HepG2 (cell line): ENCODE measurements around the gene TOX2. TPM values are rescaled to one million over a fixed set of nuclear protein-coding genes. Genes with fewer than 3 reads are reported as not detected.

ENCODE experiments used
- ATF4 ChIP-seq, 2 experiments: fragments of 450-650 bp in 1 of 2; sonication (generic) in 1 of 2; formaldehyde crosslinking; IDR thresholded peaks; 2 replicates each; pipeline versions ENCODE4 v1.5.0 to v1.8.0; 2020 to 2022; ENCODE audit warnings: mild to moderate bottlenecking in 1 of 2, missing genetic modification reagents in 1 of 2
- BRD4 ChIP-seq: sonication (generic); formaldehyde crosslinking; IDR thresholded peaks from 2 replicates; pipeline ENCODE4 v1.4.0; 2020; ENCODE audit warnings: missing genetic modification reagents
- CBX5 ChIP-seq: sonication (generic); formaldehyde crosslinking; IDR thresholded peaks from 2 replicates; pipeline ENCODE4 v1.4.0; 2020; ENCODE audit warnings: missing genetic modification reagents, borderline replicate concordance
- CERS6 ChIP-seq: sonication (generic); formaldehyde crosslinking; IDR thresholded peaks from 2 replicates; pipeline ENCODE4 v1.5.0; 2020; ENCODE audit warnings: missing genetic modification reagents
- CHCHD3 ChIP-seq: sonication (generic); formaldehyde crosslinking; IDR thresholded peaks from 2 replicates; pipeline ENCODE4 v1.8.0; 2022; ENCODE audit warnings: mild to moderate bottlenecking, missing genetic modification reagents, moderate library complexity
- DMAP1 ChIP-seq: IDR thresholded peaks from 2 replicates; pipeline ENCODE4 v1.6.1; 2016
- EED ChIP-seq: sonication (generic); formaldehyde crosslinking; IDR thresholded peaks from 2 replicates; pipeline ENCODE4 v1.5.0; 2020; ENCODE audit warnings: mild to moderate bottlenecking, missing genetic modification reagents
- FOXP1 ChIP-seq, 2 experiments: fragments of 450-650 bp in 1 of 2; IDR thresholded peaks; 2 replicates each; pipeline ENCODE4 v1.6.1; 2017 to 2018; ENCODE audit warnings: antibody characterized with exemption in 1 of 2
- MAX ChIP-seq: IDR thresholded peaks from 2 replicates; pipeline ENCODE4 v1.6.1; 2012; ENCODE audit warnings: inconsistent platforms
- MEIS2 ChIP-seq: sonication (generic); formaldehyde crosslinking; IDR thresholded peaks from 2 replicates; pipeline ENCODE4 v1.9.0; 2021; ENCODE audit warnings: mild to moderate bottlenecking, missing genetic modification reagents
- MLLT10 ChIP-seq: sonication (generic); formaldehyde crosslinking; IDR thresholded peaks from 2 replicates; pipeline ENCODE4 v1.4.0; 2020; ENCODE audit warnings: missing genetic modification reagents
- NCOA5 ChIP-seq: sonication (generic); formaldehyde crosslinking; IDR thresholded peaks from 2 replicates; pipeline ENCODE4 v1.4.0; 2020; ENCODE audit warnings: missing genetic modification reagents
- NCOR1 ChIP-seq: fragments of 200-600 bp; sonication (generic); IDR thresholded peaks from 2 replicates; pipeline ENCODE4 v1.7.0; 2017; ENCODE audit warnings: antibody characterized with exemption, low read length, borderline replicate concordance
- RARG ChIP-seq: sonication (generic); formaldehyde crosslinking; IDR thresholded peaks from 2 replicates; pipeline ENCODE4 v1.4.0; 2020; ENCODE audit warnings: low read depth, mild to moderate bottlenecking, missing genetic modification reagents
- SIX1 ChIP-seq: sonication (generic); formaldehyde crosslinking; IDR thresholded peaks from 2 replicates; pipeline ENCODE4 v1.4.0; 2020; ENCODE audit warnings: missing genetic modification reagents, borderline replicate concordance
- SOX6 ChIP-seq, 2 experiments: fragments of 450-650 bp in 1 of 2; sonication (generic) in 1 of 2; formaldehyde crosslinking in 1 of 2; IDR thresholded peaks; 2 replicates each; pipeline versions ENCODE4 v1.4.0 to v1.6.1; 2017 to 2020; ENCODE audit warnings: antibody characterized with exemption in 1 of 2, mild to moderate bottlenecking in 1 of 2, missing genetic modification reagents in 1 of 2
- TCF7 ChIP-seq: sonication (generic); IDR thresholded peaks from 2 replicates; pipeline ENCODE4 v1.6.1; 2016; ENCODE audit warnings: antibody characterized with exemption, low read depth
- TMF1 ChIP-seq: sonication (generic); formaldehyde crosslinking; IDR thresholded peaks from 2 replicates; pipeline ENCODE4 v1.8.1; 2022; ENCODE audit warnings: low read depth, missing genetic modification reagents
- ZKSCAN5 ChIP-seq: sonication (generic); formaldehyde crosslinking; IDR thresholded peaks from 2 replicates; pipeline ENCODE4 v1.5.1; 2020; ENCODE audit warnings: mild to moderate bottlenecking, missing genetic modification reagents
- ZMYM3 ChIP-seq: sonication (generic); formaldehyde crosslinking; IDR thresholded peaks from 2 replicates; pipeline ENCODE4 v1.5.1; 2020; ENCODE audit warnings: mild to moderate bottlenecking, missing genetic modification reagents
- ZNF333 ChIP-seq: sonication (generic); formaldehyde crosslinking; IDR thresholded peaks from 2 replicates; pipeline ENCODE4 v1.4.0; 2020; ENCODE audit warnings: mild to moderate bottlenecking, missing genetic modification reagents, borderline replicate concordance
- ZNF451 ChIP-seq: sonication (generic); formaldehyde crosslinking; IDR thresholded peaks from 2 replicates; pipeline ENCODE4 v1.5.0; 2020; ENCODE audit warnings: mild to moderate bottlenecking, missing genetic modification reagents
- ZNF644 ChIP-seq: IDR thresholded peaks from 2 replicates; pipeline ENCODE4 v1.6.1; 2016; ENCODE audit warnings: low read depth
- ZSCAN21 ChIP-seq: sonication (generic); formaldehyde crosslinking; IDR thresholded peaks from 2 replicates; pipeline ENCODE4 v1.8.0; 2022; ENCODE audit warnings: mild to moderate bottlenecking, missing genetic modification reagents, moderate library complexity, borderline replicate concordance
- polyA plus RNA-seq, 8 experiments: library from polyadenylated mRNA; depleted of rRNA in 3 of 8; stranded (reverse) in 7 of 8; unstranded in 1 of 8; fragments of >200 nt; fragmentation: Illumina TruSeq in 4 of 8; extraction: Trizol in 4 of 8; gene quantifications; 2 replicates each; pipeline versions ENCODE4 v1.2.1 to v1.2.3, GENCODE V29; 2011 to 2016; ENCODE audit warnings: low read depth in 4 of 8, missing spikeins in 1 of 8, mixed read lengths in 1 of 8; ENCODE audit not compliant: insufficient read depth in 1 of 8
- total RNA-seq, 5 experiments: library from RNA; depleted of rRNA; stranded (reverse); fragments of >200 nt; fragmentation: Illumina TruSeq; extraction: Trizol; gene quantifications; 2 replicates each; pipeline ENCODE4 v1.2.3, GENCODE V29; 2016; ENCODE audit warnings: low read depth in 1 of 5
- TF ChIP-seq, protein P1 (sequence below): sonication (generic); formaldehyde crosslinking; IDR thresholded peaks from 2 replicates; pipeline ENCODE4 v1.5.1; 2020; ENCODE audit warnings: mild to moderate bottlenecking, missing genetic modification reagents, moderate library complexity
- TF ChIP-seq, protein P2 (sequence below): sonication (generic); formaldehyde crosslinking; IDR thresholded peaks from 2 replicates; pipeline ENCODE4 v1.4.0; 2020; ENCODE audit warnings: missing genetic modification reagents, low read depth, mild to moderate bottlenecking, borderline replicate concordance

The TOX2 gene
- total and polyA plus RNA-seq, 2 of the 13 experiments (the other 11 are each of a cell fraction or from before 2014, with no cell fraction given) = not detected

DNA sequence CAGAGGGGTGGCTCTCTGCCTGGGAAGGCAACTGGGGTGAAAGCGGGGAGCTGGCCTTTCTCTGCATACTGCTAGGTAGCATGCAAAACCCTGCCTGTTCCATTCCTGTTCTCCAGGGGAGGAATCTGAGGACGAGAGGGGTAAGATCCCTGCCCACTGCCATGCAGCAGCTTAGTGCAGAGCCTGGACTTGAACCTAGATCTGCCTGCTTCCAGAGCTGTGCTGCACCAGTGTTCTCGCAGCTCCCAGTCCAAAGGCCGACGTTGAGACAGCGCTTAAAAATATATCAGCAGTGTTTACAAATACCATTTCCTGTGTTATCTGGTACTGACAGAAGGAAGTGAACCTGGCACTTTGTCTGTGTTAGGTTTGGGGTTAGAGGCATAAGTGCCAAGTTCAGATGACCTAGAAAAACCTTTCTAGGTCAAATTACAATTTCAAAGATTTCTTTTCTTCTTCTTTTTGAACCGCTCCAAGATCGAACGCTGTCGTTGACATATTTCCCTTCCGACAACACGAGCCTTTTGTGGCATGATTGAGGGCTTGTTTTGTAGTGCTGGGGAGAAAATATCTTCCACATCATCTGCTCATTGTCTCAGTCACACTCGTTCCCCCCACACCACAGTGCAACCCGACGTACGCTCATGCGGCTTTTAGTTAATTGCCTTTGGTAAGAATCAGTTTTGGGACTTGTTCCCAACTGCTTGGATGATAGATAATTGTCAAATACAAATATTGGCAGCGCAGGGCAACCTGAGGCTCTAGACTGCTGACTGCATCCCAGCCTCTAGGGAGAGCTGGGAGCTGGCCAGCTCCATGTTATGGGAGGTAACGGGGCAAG is 44.6 kb downstream of the TOX2 start (continued):
- TF ChIP-seq NCOR1 (peak; percentile 87), RARG (no peak), CERS6 (CRISPR knock-in tag) (no peak), SOX6 (IDR thresholded peaks at IDR 0.05) (no peak), SOX6 (CRISPR knock-in tag; IDR thresholded peaks at IDR 0.05) (peak; percentile 88), ATF4 (CRISPR knock-in tag; IDR thresholded peaks at IDR 0.05) (no peak), ZNF451 (no peak; the same call in 1 of the 2 replicates), EED (CRISPR knock-in tag) (no peak), ZNF644 (CRISPR knock-in tag) (0 out of 2 replicates have a peak, but pooled peaks have one; percentile 63), NCOA5 (CRISPR knock-in tag) (no peak), FOXP1 (IDR thresholded peaks at IDR 0.05) (no peak), FOXP1 (CRISPR knock-in tag; IDR thresholded peaks at IDR 0.05) (peak; percentile 96), CHCHD3 (CRISPR knock-in tag) (no peak), TCF7 (no peak), CBX5 (no peak), MLLT10 (CRISPR knock-in tag) (no peak), ZNF333 (CRISPR knock-in tag) (peak; percentile 77; the same call in 1 of the 2 replicates), MEIS2 (peak; percentile 84; the same call in 1 of the 2 replicates), MAX (peak; percentile 55), DMAP1 (CRISPR knock-in tag) (no peak), ZMYM3 (peak; percentile 95), SIX1 (peak; percentile 61; the same call in 1 of the 2 replicates), ZSCAN21 (CRISPR knock-in tag) (0 out of 2 replicates have a peak, but pooled peaks have one; percentile 30), BRD4 (CRISPR knock-in tag) (no peak), ZKSCAN5 (CRISPR knock-in tag) (no peak), TMF1 (no peak)
- TF ChIP-seq, protein P1, sequence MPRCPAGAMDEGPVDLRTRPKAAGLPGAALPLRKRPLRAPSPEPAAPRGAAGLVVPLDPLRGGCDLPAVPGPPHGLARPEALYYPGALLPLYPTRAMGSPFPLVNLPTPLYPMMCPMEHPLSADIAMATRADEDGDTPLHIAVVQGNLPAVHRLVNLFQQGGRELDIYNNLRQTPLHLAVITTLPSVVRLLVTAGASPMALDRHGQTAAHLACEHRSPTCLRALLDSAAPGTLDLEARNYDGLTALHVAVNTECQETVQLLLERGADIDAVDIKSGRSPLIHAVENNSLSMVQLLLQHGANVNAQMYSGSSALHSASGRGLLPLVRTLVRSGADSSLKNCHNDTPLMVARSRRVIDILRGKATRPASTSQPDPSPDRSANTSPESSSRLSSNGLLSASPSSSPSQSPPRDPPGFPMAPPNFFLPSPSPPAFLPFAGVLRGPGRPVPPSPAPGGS = no peak
- TF ChIP-seq, protein P2, sequence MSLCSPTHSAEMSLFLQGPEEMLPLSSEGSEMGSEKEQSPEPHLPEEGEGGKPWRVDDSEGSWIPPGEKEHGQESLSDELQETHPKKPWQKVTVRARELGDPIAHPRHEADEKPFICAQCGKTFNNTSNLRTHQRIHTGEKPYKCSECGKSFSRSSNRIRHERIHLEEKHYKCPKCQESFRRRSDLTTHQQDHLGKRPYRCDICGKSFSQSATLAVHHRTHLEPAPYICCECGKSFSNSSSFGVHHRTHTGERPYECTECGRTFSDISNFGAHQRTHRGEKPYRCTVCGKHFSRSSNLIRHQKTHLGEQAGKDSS = no peak
